ENCODE results near the gene RS1.
A peak's percentile ranks its signal among the peaks of the same experiment; 100 is the strongest.

Gene RS1

DNA sequence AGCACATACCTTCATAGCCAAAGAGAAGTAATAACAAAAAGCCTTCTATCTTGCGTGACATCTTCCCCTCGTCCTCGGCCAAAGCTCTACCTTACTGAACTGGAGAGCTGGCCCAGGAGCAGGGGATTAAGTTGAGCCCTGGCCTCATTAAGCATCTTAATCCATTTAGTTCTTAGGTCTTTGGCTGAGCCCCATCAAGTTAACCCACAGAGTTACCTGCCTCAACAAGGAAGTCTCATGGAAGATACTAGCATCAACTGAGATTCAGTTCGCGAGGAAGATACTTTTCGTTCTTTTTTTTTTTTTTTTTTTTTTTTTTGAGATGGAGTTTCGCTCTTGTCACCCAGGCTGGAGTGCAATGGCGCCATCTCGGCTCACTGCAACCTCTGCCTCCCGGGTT lies at the start of gene RS1:
Gene RS1 (minus strand): TSS at position 101 of the 400 bp plus-strand sequence. CDS start 40 bp downstream, at position 61.
- no peak for DNase-seq (ENCODE audit: low read depth)

GRCh38 chrX:18719852-18720251 lies 47.9 kb upstream of the RS1 start:
- no peak for DNase-seq (ENCODE audit: low read depth)

- DNase-seq (ENCODE audit: low read depth), result no peak
Observed at GRCh38 chrX:18714910-18715309, 43.0 kb upstream of the RS1 start.

DNA sequence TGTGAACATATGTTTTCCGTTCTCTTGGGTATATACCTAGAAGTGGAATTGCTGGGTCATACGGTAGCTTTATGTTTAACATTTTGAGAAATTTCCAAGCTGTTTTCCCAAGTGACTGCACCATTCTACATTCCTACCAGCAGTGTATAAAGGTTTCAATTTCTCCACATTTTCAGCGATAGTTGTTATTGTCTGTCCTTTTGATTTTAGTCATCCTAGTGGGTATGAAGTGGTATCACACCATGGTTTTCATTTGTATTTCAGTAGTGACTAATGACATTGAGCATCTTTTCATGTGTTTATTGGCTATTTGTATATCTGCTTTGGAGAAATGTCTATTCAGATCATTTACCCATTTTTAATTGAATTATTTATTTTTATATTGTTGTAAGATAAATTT lies 37.9 kb upstream of the RS1 start:
- DNase-seq (ENCODE audit: low read depth), result no peak

GRCh38 chrX:18707426-18708049 lies 35.6 kb upstream of the RS1 start, which contains the start of gene PPEF1:
TSS of gene PPEF1 (plus strand) at chrX:18707645. CDS start at chrX:18707781, 136 bp downstream.
- no peak for DNase-seq (ENCODE audit: low read depth)

GRCh38 chrX:18702362-18703195 lies 30.7 kb upstream of the RS1 start:
- no peak for DNase-seq (ENCODE audit: low read depth)

- no peak for DNase-seq (ENCODE audit: low read depth)
Observed at GRCh38 chrX:18701621-18702361, 29.9 kb upstream of the RS1 start.

- no peak for DNase-seq (ENCODE audit: low read depth)
Observed at GRCh38 chrX:18698737-18699650, 27.1 kb upstream of the RS1 start.

GRCh38 chrX:18696653-18697052 lies 24.7 kb upstream of the RS1 start:
- no peak for DNase-seq (ENCODE audit: low read depth)

DNA sequence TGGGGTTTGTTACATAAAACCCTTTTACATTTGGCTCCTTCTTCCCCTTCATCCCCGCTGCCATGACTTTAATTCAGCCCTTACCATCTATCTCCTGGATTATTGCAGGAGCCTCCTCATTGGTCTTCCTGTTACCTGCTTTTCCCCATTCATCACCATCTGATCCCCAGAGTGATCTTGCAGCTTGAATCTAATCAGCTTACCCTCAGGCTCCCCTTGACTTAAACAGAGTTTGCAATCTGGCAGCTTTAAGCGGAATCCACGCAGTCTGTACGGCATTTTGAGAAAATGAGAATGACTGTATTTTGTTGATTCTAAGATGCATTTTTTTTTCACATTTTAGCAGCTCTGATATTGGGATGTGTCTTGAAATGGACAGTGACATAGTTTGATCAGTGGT lies 20.6 kb upstream of the RS1 start:
- no peak for DNase-seq (ENCODE audit: low read depth)

GRCh38 chrX:18691431-18691830 lies 19.5 kb upstream of the RS1 start:
- DNase-seq (ENCODE audit: low read depth), result no peak

DNA sequence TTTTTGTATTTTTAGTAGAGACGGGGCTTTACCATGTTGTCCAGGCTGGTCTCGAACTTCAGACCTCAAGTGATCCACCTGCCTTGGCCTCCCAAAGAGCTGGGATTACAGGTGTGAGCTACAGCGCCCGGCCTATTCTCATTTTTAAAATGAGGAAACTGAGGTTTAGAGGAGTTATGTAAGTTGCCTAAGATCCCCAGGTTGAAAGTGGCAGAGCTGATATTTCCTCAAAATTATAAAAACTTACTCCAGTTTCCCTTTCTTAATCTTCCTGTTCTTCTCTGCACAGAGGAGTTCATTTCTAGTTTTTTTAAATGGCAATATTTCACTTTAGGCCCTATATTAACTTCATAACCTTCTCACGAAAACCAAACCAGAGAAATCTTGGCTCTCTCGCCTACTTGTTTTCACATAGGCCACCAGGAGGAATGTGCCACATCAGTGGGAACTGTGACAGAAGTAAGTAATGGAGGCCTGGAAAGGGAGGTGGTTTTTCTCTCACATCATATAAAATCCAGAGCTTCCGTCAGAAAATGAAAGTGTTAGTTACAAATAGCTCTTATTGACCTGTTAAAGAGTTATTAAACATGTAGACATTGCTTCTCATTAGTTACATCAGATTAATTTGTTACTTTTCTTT lies 16.1 kb upstream of the RS1 start:
- no peak for DNase-seq (ENCODE audit: low read depth)

- DNase-seq (ENCODE audit: low read depth), result no peak
Observed at GRCh38 chrX:18682979-18683387, 11.1 kb upstream of the RS1 start.

DNA sequence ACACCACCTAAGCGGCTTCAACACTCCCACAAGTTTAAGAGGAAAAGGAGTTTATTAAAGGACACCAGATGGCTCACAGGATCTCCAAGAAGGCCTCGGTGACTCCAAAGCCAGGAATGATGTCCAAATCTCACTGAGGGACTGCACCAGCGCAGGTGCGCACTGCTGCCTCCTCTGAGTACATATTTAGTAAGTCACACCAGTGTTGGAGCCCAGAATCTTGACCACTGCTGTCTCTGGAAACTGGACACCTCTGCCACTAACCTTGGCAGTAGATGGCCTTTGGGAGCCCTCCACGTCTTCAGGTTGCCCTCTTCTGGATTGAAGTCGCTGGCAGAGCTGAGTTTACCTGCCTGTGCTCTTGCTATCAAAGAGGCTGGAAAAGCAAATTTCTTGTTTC lies 10.1 kb upstream of the RS1 start:
- DNase-seq (ENCODE audit: low read depth), result no peak

DNA sequence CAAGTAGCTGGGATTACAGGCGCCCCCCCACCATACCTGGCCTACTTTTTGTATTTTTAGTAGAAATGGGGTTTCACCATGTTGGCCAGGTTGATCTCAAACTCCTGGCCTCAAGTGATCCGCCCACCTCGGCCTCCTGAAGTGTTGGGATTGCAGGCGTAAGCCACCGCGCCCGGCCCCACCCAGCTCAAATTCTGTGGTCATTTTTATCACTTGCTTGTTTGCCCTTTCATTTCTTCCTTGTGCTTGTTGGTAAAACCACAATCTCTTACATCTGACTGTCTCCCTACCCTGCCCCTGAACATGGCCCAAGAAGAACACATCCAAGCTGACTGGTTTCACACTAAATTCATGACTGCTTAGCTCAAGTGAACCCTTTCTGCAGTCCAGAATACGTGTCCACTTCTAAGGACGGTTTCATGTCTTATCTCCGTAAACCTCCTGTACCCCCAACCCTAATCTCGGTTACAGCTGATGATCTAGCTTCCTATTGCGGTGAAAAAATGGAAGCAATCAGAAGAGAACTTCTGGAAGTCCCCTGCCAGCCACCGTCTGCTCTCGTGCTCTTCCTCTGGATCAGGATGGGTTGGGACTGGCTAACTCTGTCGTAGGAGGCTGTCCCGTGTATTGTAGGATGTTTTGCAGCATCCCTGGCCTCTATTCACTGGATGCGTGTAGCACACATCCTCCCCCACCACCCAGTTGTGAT lies 5.4 kb upstream of the RS1 start:
- DNase-seq (ENCODE audit: low read depth), result no peak

- DNase-seq (ENCODE audit: low read depth), result no peak
Observed at GRCh38 chrX:18676470-18676869, 4.6 kb upstream of the RS1 start.

- DNase-seq (ENCODE audit: low read depth), result no peak
Observed at GRCh38 chrX:18676050-18676449, 4.1 kb upstream of the RS1 start.

DNA sequence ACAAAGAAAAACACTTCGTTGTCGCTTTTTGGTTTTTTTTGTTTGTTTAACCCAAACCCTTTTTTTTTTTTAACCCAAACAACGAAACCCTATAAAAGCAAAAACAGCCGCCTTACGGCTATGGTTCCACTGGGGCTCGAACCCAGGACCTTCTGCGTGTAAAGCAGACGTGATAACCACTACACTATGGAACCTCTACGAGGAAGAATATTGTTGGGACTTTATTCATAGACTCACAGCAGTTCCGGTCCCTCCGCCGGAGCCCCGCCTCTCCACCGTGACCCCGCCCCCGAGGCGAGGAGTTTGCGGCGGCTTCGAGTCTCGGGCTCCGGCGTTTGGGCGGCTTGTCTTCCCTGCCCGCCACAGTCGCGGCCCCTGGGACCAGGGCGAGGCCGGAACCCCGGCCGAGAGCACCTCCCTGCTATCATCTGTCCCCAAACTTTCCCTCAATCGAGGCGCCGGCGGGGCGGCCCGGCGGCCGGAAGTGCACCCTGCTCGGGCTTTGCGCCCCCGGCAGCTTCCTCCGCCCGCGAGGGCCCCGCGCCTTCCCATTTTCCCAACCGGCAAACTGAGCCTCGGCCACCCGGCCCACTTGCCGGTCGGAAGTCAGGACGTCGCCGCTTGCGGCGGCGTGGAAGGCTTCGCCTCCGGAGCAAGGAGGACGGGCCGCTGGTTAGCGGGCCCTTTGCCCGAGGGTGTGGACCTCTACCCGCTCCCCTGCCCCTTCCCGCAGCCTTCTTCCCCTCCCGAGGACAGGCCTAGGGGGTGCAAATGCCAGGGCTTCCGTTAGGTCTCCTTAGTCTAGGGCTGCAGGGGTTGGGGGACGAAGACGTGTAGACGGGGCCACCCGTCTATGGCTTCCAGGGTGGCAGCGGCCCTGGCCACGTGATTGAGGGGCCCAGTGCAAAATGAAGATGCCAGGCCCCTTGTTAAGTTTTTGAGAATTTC lies 3.2 kb upstream of the RS1 start:
- DNase-seq (ENCODE audit: low read depth), result peak; percentile 59

- no peak for DNase-seq (ENCODE audit: low read depth)
Observed at GRCh38 chrX:18674417-18674787, 2.5 kb upstream of the RS1 start.

Measured in stimulated activated CD8-positive, alpha-beta memory T cell treated with anti-CD3 and anti-CD28 coated beads, Interleukin-12 subunit alpha, Interleukin-12 subunit beta, amount 100 ng/mL, for 1 hour (primary cell).